ENCODE results near the gene RGPD4.

- no peak for TF ChIP-seq CTCF (IDR thresholded peaks at IDR 0.05)
- TF ChIP-seq POLR2A (IDR thresholded peaks at IDR 0.05): no peak
These were observed 105.8 kb downstream of the RGPD4 start for GRCh38 chr2:107932488-107932887.
